Astrocyte of the spinal cord (primary cell): ENCODE data around the gene LPP.

Experiments used
- DNase-seq: peaks from one replicate; pipeline ENCODE4 v3.0.0; 2011; ENCODE audit warnings: low read depth, low spot score
- H3K4me3 ChIP-seq: 2 replicates; pipeline ENCODE4 v1.5.1; 2011; ENCODE audit warnings: low read depth, mild to moderate bottlenecking, low read length, moderate library complexity
- CTCF ChIP-seq: IDR thresholded peaks from 2 replicates; pipeline ENCODE4 v1.5.1; 2012; ENCODE audit warnings: low read depth, mild to moderate bottlenecking, low read length, inconsistent platforms
- in situ Hi-C: cut with HindIII; loops from 2 replicates; pipeline ENCODE4 v1.10.0; 2017; ENCODE audit warnings: low sequenced_read_pairs

The LPP gene

DNA sequence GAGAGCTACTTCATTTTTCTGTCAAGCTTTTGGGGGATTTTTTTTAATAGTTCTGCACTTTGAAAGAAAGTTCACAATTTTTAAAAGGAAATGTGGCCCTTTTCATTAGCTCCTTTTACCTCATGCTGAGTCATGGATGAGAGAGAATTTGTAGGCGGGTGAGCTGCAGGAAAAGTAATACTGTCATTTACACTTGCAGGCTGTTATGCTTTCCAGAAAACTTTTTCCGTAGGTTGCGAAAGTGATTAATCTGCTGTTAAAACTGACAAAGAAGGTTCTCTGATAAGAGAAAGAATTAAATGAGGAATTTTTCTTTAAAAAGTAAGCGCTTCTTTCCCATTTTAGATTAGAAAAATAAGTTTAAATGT lies 430.2 kb downstream of the LPP start:
- H3K4me3 ChIP-seq = no peak overlapping the region
- in situ Hi-C loops = no loop called here
- TF ChIP-seq CTCF = no peak
- peak; percentile 75 for DNase-seq

- TF ChIP-seq CTCF = peak; percentile 9
- DNase-seq = peak; percentile 49
- H3K4me3 ChIP-seq = no peak overlapping the region
- in situ Hi-C loops = no loop called here
These were observed 431.2 kb downstream of the LPP start for GRCh38 chr3:188584958-188585689.

DNA sequence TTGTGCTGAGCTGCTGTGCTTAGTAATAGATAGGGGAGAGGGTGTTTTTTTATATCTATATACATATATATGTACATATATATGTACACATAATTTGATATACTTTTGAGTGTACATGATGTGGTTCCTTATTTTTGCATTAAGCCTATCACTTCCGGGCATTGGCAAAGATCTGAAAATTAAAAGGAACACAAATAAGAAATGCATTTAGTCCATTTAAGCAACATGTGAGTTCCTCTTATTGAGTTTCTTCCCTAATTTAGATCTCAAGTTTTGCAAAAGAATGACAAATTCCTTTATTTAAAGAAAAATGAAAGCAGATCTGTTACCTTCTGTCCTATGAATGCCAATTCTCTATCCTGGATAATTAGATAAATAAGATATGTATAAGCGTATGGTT lies 435.1 kb downstream of the LPP start:
- no peak overlapping the region for H3K4me3 ChIP-seq
- no peak for TF ChIP-seq CTCF
- in situ Hi-C loops = no loop called here
- DNase-seq = no peak

DNA sequence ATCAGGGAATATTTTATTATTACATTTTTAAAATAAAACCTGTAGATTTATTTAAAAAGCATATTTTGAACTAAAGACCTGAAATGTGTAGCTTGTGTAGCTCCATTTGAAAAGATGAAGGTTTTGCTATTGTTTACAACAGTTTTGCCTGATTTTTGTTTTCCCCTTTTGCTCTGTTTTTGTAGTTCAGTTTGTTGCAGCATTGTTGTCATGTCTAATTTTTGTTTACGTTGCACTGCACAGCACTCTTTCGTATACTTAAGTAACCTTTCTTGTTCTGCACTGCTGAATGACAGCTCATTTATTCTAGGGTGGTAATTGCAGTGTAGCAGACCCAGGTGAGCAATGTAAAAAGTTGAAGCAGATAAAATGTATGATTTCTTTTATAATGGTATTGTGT lies 435.8 kb downstream of the LPP start:
- DNase-seq = no peak
- no peak overlapping the region for H3K4me3 ChIP-seq

GRCh38 chr3:188590557-188590956 lies 436.6 kb downstream of the LPP start:
- no peak overlapping the region for H3K4me3 ChIP-seq
- in situ Hi-C loops = no loop called here
- no peak for TF ChIP-seq CTCF
- no peak for DNase-seq

More for the DNA sequence above, 435.8 kb downstream of the LPP start:
- in situ Hi-C loops = no loop called here
- no peak for TF ChIP-seq CTCF

- in situ Hi-C loops = no loop called here
- TF ChIP-seq CTCF = no peak
- peak; percentile 95 for DNase-seq
These were observed 440.2 kb downstream of the LPP start for GRCh38 chr3:188594139-188594538.

More at GRCh38 chr3:188594139-188594538, 440.2 kb downstream of the LPP start:
- H3K4me3 ChIP-seq = no peak overlapping the region
